H1 (cell line): Measurements from ENCODE around the gene WDR37.

Experiments
- TBP ChIP-seq: IDR thresholded peaks from 2 replicates; pipeline ENCODE4 v1.6.1; 2011; ENCODE audit warnings: low read depth, low read length, improper control_type of control experiment
- YY1 ChIP-seq: IDR thresholded peaks from 2 replicates; pipeline ENCODE4 v1.6.1; 2011; ENCODE audit warnings: low read depth, mild to moderate bottlenecking, low read length

DNA sequence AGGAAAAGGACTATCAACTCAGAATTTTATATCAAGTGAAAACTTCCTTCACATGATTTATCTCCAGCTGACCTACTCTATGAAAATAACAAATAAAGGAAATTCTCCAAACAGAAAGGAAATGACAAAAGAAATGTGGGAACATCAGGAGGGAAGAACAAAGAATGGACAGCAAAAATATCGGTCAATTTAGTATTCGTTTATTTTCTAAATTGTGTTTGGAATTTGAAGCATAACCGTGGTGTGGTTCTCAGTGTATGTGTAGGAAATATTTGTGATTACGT lies 8.7 kb downstream of the WDR37 start:
- TF ChIP-seq TBP (no peak), YY1 (no peak)
